Hippocampal formation (tissue), 2 donors: ENCODE data around the gene FOXR1.

ENCODE experiments used
- DNase-seq, 2 donors: peaks; one replicate each; lab custom pipeline; 2025; lab: John Stamatoyannopoulos, UW

Gene FOXR1

GRCh38 chr11:119026970-119027369 lies 55.4 kb downstream of the FOXR1 start:
- no peak for DNase-seq

GRCh38 chr11:119027561-119028345 lies 56.2 kb downstream of the FOXR1 start:
- no peak for DNase-seq

- DNase-seq, result no peak
Measured at GRCh38 chr11:119028346-119029068, 56.9 kb downstream of the FOXR1 start.

- DNase-seq, result no peak
Measured at GRCh38 chr11:119029069-119029339, 57.4 kb downstream of the FOXR1 start.

GRCh38 chr11:119029340-119030028 lies 57.9 kb downstream of the FOXR1 start:
- no peak for DNase-seq

- no peak for DNase-seq
Measured at GRCh38 chr11:119030029-119030328, 58.4 kb downstream of the FOXR1 start.

- DNase-seq, result peak; percentile 90 to 91
Measured at GRCh38 chr11:119030329-119031047, 58.9 kb downstream of the FOXR1 start, which contains the start of gene SLC37A4. Gene SLC37A4, minus strand, starts transcription at chr11:119030877.
